Stimulated activated naive CD8-positive, alpha-beta T cell treated with anti-CD3 and anti-CD28 coated beads, Interleukin-15, Interleukin-2, amounts not matched to agents 100 U/mL and 50 U/mL, for 24 hours (primary cell): ENCODE results near the gene TSPYL4.

ENCODE experiments used
- ATAC-seq: fragments of 150-1000 bp; cut with Tn5 transposase; one replicate; pipeline ENCODE4 v1.10.0; 2021
- DNase-seq: peaks from one replicate; pipeline ENCODE4 v3.0.0; 2021

TSPYL4 gene

DNA sequence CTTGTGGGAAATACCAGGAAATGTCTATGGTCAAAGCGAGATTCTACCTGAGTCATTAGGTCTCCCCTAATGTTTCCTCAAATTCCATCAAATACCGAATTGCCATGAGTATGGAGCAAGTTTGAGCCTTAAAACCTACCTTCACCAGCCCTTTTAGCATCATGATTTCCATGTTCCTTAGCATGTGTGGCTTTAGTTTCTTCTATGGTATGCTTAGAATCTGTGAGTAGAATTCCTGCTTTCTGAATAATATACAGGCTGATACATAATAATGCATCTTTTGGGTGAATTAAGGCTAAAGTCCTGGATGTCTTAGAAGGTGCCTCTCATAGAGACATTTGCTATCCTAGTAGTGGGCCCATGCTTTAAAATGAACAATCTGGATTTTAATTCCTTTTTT lies 32.0 kb downstream of the TSPYL4 start:
- ATAC-seq (no peak), DNase-seq (no peak)

DNA sequence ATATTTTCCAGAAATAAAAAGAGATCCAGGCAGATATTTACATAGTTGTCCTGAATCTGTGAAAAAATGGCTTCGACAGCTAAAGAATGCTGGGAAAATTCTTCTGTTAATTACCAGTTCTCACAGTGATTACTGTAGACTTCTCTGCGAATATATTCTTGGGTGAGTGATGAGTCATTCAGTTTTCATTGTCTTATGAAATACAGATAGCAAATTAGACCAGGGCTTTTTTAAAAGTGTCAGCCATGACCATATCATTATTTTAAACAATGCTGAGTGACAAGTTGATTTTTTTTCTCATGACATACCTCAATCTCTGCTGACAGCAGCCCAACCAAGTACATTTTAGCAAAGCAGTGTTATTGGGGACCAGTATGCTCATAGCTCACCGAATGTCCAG lies 32.8 kb downstream of the TSPYL4 start:
- no peak for ATAC-seq
- DNase-seq, result no peak

DNA sequence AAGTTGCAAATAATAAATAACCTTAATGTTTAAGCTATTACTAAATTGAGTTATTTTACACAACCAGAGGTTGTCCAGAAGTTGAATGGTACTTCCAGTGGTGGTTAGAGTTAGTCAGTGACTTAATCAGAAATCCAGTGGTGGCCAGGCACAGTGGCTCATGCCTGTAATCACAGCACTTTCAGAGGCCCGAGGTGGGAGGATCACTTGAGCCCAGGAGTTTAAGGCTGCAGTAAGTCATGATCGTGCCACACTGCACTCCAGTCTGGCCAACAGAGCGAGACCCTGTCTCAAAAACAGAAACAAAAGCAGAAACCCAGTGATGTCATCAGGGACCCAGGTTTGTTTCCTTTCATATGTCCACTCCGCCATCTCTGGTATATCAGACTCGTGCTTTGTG lies 35.0 kb downstream of the TSPYL4 start:
- DNase-seq (no peak), ATAC-seq (no peak)

DNA sequence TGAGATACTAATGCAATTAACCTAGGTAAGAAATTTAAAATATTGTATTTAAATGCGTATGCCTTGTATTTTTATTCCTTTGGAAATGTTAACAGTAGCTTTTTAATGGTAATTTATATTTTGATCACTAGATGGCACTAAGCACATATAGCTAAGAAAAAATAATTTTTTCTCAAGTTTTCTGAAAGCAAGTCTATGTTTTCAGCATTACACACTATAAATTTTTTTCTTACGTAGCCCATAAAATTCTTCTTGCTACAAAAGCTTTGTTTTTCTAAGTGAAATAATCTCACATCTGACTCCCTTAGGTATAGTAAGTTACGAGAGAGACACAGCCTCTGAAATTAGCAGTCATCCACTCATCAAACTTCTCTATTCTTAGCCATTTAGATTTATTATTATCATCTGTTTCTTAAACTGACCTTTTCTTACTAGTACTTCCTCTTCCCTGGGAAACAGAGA lies 35.7 kb downstream of the TSPYL4 start:
- ATAC-seq (no peak), DNase-seq (no peak)

DNA sequence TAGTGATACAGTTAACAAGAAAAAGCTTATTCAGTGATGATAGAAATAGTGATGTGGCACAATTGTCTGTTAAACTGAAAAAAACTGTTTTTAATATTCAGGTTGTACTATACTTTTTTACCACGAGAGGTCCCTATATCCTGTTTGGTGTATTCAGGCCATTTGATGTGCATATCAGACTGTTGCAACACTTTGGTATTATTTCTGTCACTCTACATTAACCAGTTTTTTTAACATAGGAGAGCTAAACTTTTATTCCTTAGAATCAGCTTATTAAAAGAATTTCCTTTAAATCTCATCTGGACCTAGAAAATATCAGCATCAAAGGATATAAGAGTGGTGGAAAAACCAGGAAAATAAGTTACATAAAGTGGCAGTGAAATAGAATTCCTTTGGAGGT lies 36.8 kb downstream of the TSPYL4 start:
- DNase-seq (no peak), ATAC-seq (no peak)

DNA sequence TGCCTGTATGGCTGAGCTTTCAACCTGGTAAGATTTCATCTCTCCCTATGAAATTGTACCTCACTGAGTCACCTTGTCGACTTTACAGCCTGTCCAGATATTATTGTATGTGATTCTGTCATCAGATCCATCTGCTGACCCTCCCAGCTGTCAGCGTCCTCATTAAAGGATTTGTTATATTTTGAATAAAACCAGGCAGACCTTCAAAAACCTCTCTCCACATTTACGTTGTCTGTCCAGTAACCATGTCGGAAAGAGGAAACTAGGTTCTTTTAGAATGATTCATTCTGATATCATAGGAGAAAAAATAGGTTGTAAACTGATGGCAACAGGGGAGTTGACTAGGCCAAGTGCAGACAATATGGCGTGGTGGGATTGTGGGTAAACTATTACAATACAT lies 38.5 kb downstream of the TSPYL4 start:
- DNase-seq (no peak), ATAC-seq (no peak)

DNA sequence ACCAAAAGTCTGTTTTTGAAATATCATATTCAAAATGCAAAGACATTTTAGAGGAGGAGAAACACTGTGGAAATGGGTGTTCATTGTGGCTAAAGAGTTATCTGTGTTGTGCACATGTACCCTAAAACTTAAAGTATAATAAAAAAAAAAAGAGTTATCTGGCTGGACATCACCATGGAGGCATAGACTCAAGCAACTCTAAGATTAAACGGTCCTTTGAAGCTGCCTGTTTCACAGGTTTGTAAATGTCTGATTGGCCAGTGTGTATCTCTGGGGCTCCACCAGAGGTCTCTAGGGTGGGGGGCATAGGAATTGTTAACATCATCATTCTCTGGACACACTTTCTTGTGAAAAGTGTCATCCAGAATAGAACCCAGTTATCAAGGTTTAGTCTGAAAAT lies 39.2 kb downstream of the TSPYL4 start:
- ATAC-seq (no peak), DNase-seq (no peak)

DNA sequence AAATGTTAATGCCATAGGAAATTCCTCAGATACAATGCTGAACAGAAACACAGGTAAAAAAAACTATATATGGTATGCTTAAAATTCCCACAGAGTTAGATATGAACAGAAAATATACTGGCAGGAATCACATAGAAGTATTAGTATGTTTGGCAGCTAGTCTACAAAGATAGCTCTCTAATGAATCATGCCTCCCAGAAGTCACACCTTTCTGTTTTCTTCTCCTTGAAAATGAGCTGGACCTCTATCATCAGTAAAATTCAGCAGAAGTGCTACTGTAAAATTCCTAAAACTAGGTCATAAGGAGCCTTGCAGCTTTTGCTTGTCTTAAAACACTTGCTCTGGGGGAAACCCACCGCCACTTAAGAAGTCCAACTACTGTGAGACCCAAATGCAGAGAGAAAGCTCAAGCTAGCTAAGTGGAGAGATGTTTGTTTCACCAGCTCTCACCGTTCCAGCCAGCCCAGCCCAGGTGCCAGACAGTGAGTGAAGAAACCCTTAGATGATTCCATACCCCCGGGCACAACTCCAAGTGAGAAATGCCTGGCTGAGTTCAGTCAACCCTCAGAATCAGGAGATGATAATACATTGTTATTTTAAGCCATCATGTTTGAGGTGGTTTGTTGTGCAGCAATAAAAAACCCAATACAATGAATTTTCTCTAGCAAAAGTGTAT lies 43.0 kb downstream of the TSPYL4 start:
- ATAC-seq, result no peak
- DNase-seq, result no peak

DNA sequence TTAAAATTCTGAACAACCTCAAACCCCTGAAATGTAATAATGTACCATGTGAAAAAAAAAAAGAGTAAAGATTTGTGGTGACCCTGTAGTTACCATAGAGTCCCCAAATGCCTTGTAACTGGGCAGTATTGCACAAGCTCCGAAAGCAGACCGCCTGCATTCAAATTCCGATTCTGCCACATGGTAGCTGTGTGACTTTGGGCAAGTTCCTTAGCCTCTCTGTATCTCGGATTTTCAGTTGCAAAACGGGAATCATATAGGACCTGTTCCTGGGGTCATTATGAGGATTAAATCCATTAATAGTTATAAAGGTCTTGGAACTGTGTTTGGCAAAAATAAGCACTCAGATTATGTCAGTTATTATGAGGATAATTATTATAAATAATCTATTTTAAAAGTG lies 43.6 kb downstream of the TSPYL4 start:
- ATAC-seq (no peak), DNase-seq (no peak)

DNA sequence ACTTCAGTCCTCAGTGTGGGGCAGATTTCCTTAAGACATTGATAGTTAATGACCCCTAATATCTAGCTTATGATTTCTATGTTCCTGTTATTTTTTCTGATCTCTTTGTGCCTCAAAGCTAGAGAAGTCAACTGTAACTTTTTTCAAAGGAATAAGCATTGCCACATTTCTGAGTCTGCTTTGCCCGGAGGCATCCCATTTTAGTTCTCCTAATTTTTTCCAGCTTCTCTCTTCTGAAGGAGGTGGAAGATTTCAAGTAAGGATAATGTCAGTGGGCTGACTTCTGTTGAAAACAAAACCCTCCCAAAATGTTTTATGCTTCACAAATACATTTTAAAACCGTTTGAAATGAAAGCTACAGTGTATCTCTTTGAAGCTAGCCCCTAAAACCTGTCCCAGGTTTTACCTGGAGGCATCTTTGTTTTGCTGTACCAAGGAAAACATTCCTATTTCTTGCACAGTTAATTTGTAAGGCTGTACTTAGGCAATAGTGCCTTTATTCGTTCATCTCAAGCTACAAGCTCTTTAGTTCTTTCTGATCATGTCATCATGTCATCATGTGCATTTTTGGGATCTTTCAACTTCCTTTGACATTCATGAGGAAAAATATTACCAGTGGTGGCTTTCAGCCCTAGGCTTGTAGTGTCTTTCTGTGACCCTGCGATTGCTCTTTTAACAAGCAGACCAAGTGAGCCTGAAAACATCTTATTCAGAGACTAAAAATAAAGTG lies 45.7 kb downstream of the TSPYL4 start:
- no peak for ATAC-seq
- no peak for DNase-seq

DNA sequence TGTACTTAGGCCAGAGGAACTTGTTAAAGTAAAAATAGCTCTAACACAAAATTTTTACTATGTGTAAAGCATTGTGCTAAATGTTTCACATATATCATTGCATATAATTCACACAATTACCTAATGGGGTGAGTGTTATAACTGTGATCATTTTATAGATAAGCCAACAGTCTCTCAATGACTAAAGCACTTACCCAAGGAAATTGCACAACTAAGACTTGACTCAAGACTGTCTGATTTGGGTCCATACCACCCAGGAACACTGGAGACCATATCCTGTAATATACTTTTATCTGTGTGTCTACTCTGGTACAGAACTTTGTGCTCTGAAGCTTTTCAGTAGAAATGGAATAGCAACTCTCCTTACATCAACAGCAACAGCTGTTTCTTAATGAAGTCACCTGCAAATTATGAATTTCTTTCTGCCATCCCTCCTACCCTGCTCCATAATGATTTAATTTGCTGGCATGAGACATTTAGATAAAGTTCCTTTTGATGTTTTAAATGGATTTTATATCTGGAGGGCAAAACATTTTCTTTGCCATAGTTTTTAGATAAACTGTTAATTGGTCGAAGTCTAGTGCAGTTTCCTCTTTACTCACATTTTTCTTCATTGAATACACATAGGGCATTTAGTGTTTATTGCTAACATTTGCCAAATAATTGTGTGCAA lies 47.5 kb downstream of the TSPYL4 start:
- DNase-seq (no peak), ATAC-seq (no peak)

DNA sequence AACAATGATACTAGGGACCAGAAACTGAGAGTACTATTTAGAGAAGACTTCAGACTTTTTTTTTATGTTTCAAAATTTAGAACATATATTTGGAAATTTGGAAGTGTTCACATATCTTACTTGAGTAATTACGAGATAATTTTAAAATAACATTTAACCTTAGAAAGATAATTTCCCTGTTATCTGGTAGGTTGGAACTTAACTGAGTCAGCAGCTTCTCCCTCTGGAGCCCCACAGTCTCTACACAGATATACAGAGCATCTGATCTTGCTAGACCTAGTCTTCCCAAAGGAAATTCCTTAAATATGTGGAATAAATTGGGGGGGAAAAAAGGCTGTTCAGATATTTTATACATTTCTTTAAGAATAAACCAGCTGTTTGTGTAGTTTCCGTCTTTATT lies 48.6 kb downstream of the TSPYL4 start:
- ATAC-seq, result no peak

DNA sequence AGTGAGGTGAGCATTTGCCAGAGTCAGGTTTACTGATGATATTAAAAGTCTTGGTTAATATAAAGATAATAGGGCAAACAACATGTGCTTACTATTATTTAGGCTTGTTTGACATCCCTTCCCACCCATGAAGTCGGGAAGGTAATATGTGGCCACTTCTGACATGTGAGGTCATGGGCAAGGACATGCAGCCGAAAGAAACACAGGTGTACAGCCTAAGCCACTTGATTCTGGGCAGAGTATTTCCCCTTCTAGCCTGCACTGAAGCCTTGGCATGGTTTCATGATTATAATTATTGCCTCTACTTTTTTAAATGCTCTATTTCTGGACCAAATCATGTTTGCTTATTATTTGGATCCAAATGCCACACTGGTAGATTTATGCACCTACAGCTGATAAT lies 52.3 kb downstream of the TSPYL4 start:
- ATAC-seq (no peak), DNase-seq (no peak)

More for the DNA sequence above, 48.6 kb downstream of the TSPYL4 start:
- no peak for DNase-seq

DNA sequence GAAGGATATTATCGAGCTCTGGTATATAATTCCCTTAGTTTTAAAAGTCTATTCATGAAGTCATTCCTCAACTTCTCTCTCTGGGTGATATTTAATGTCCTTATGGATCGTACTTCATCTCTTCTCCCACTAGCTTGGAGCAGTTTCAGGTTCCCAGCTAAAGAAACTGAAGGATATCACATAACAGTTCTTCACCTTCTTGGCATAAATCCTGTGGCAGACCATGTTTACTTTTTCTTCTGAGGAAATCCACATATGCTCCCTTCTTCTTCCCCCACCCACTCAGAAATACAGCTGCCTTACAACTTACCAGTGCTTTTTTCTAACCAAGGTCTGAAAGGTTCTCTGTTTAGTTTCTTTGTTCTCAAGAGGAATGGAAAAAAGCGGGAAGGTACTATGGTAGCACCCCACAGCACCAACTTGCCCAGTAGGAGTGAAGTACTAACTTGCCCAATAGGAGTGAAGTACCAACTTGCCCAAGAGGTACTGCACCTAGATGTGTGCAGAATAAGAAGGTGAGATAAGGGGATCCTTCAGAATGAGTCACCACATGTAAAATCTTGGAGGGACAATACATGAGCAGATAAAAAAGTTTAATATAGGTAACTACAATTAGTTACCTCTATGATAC lies 53.1 kb downstream of the TSPYL4 start:
- DNase-seq, result no peak
- no peak for ATAC-seq
